Stimulated activated CD4-positive, alpha-beta T cell treated with anti-CD3 and anti-CD28 coated beads, TNF-alpha, amount 100 ng/mL, for 24 hours (primary cell): ENCODE data around the gene CERK.
"Not testable (repeated sequence)": the region's sequence is repeated elsewhere in the genome, so short reads cannot be mapped to it uniquely, and the experiment has no call there.

ENCODE experiments used
- DNase-seq, 3 experiments: peaks; one replicate each; pipeline ENCODE4 v3.0.0-alpha.2; 2020; ENCODE audit warnings: low read depth in 3 of 3

Gene CERK

GRCh38 chr22:46648225-46648820, 89.7 kb downstream of the CERK start:
- not testable (repeated sequence) for DNase-seq

- no peak for DNase-seq
These were observed 91.4 kb downstream of the CERK start for GRCh38 chr22:46646531-46647215.

DNA sequence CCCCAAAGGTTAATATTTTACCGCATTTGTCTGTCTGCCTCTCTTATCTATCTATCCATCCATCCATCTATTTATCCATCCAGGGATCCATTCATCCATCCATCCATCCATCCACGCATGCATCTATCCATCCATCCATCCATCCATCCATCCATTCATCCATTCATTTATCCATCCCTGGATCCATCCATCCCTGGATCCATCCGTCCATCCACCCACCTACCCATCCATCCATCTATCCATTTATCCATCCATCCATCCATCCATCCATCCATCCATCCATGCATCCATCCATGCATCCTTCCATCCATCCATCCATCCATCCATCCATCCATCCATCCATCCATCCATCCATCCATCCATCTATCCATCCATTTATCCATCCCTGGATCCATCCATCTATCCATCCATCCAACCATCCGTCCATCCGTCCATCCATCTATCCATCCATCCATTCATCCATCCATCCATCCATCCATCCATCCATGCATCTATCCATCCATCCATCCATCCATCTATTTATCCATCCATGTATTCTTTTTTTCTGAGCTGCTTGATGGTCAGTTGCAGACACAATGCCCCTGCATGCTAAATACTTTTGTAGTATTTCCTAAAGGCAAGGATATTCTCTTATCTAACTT, 95.1 kb downstream of the CERK start:
- not testable (repeated sequence) for DNase-seq

DNA sequence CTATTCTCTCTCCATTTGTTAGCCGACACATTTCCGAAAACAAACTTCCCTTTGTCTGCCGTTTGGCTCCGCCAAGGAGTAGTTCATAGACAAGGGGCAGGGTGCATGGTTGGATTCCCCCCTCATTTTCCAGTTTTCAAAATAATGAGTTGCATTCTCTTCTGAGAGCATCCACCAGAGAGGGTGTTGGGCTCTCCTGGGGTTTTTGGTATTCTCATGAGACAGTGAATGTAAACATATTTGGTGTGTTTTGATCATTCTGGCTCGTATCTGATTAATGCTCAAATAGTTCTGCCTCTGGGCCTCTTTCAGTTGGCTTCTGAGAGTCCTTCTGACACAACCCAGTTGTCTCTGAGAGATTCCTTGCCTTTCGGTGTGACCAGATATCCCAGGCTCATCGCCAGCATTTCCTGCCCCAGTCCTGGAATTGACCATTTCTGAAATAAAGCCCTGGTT, 96.2 kb downstream of the CERK start:
- DNase-seq: no peak

DNA sequence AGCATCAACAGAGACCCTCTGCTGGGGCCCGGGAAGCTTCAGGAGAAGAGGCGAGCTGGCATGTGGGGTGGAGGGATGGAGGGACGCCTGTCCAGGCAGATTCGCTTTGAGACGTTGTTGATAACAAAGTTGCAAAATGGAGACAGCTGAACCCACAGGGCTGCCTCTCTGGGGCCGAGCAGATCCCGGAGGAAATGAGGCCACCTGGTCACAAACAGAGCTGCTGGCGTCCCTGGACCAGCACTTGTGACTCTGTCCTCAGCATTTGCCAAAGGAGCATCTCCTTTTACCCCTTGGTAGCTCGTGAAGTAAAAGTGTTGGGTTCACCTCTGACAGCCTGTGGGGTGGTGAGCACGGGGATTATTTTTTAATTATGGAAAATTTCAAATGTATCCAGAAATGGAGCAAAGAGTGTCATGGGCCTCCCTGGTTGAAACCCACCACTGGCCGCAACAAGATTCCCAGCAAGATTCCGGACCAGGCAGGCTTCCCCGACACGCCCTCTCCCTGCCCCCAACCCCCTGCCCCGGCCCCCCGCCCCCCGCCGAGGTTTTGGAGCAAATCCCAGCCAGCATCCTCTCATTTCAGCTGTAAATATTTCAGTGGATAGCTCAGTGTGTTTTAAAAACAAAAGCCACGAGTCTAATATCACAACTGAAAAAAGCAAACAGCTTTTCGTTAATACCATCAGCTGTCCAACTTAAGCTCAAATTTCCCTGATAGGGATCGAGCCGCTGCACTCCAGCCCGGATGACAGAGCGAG, 97.6 kb downstream of the CERK start:
- no peak for DNase-seq

- no peak for DNase-seq
These were observed 98.2 kb downstream of the CERK start for GRCh38 chr22:46639843-46640242.

DNA sequence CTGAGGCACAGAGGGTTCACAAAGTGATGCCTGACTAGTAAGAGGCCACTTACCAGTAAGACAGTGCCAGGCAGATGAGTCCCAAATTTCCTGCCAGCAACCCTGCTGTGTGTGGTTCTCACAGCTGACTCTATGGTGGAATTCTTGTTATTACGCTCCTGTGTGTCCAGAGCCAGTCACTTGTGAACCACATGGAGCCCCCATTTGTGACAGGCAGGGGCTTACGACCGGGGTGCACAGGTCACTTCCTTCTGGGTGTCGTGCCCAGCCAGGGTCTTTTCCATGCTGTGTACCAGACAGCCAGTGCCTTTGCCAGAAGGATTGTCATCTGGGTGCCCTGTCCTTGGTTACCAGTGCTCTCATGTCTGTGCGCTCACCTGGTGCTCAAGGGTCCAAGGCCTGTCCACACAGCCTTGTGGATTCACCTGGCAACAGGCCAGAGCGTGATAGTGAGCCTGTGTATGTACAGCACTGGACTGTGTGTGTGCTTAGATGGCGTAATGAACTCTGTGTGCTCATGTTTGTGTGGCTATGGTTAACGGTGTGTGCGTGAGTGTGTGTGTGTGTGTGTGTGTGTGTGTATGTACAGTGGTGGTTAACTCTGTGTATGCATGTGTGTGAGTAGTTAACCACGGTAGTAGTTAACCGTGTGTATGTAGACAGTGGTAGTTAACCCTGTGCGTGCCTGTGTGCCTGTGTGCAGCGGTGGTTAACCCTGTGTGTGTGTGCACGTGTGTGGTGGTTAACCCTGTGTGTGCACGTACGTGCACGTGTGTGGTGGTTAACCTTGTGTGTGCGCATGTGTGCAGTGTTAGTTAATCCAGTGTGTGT, 99.2 kb downstream of the CERK start:
- DNase-seq: no peak

DNA sequence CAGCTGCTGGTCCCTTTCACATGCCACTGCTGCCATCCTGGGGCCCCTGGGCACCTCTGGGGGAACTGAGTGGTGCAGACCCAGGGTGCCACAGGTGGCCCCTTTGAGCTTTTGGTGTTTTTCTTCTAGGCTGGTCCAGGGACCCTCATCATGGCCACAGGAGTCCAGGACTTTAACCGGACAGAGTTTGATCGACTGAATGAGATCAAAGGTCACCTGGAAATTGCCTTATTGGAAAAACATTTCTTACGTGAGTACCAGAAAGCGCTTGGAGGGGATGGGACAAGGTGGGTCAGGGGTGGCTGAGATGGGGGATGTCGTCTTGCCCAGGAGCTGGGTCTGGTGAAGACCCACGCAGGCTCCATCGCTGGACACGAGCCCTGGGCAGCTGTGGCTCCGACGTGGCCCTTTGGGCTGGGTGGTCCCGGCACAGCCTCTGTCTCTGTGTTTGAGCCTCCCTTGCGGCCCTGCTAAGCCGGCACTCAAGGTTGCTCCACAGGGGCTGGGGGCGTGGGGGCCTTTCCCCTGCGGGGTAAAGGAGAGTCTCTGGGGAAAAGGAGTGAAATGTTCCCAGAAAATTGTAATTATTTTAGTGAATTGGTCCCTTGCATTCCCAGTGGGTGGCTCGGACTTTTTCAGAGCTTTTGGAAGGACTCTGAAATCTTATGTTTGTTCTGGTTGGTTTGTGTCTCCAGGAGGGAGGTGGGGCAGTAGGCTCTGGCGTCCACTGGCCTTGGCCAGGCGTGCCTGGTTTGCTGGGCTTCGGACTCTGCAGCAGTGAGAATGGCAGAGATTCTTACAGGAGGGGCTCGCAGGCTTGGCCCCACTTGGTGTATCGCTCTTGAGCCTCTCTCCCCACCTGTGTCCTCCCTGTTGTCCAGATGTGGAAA, 100.1 kb downstream of the CERK start:
- no peak for DNase-seq

- no peak for DNase-seq
These were observed 101.6 kb downstream of the CERK start for GRCh38 chr22:46636221-46637002.

GRCh38 chr22:46635756-46636155, 102.3 kb downstream of the CERK start:
- DNase-seq: no peak

- not testable (repeated sequence) for DNase-seq
These were observed 102.9 kb downstream of the CERK start for GRCh38 chr22:46634973-46635685.
